HG03135 (cell line): ENCODE data around the gene PRPS1.
"Not testable (repeated sequence)": the region's sequence is repeated elsewhere in the genome, so short reads cannot be mapped to it uniquely, and the experiment has no call there.

Source experiments
- ATAC-seq: cut with Tn5 transposase; IDR thresholded peaks from one replicate; pipeline ENCODE4 v1.9.1; 2021; ENCODE audit warnings: mild to moderate bottlenecking, moderate library complexity; ENCODE audit not compliant: unreplicated experiment

Gene PRPS1

GRCh38 chrX:107627838-107628661, at the start of gene PRPS1:
Gene PRPS1, plus strand, starts transcription at chrX:107628510. Its CDS starts 119 bp downstream, at chrX:107628629.
- ATAC-seq: peak; percentile 100

- ATAC-seq: no peak
Measured at GRCh38 chrX:107579956-107580355, 48.4 kb upstream of the PRPS1 start.

- ATAC-seq: no peak
Measured at GRCh38 chrX:107581923-107582322, 46.4 kb upstream of the PRPS1 start.

GRCh38 chrX:107589243-107589642, 39.1 kb upstream of the PRPS1 start:
- ATAC-seq: no peak

- ATAC-seq: no peak
Measured at GRCh38 chrX:107596651-107597050, 31.7 kb upstream of the PRPS1 start.

GRCh38 chrX:107597264-107597663, 31.0 kb upstream of the PRPS1 start:
- ATAC-seq: no peak

GRCh38 chrX:107597791-107598190, 30.5 kb upstream of the PRPS1 start:
- no peak for ATAC-seq

GRCh38 chrX:107599450-107599861, 28.9 kb upstream of the PRPS1 start:
- ATAC-seq: no peak

GRCh38 chrX:107600366-107600765, 27.9 kb upstream of the PRPS1 start:
- ATAC-seq: no peak

GRCh38 chrX:107601326-107601725, 27.0 kb upstream of the PRPS1 start:
- ATAC-seq: no peak

- no peak for ATAC-seq
Measured at GRCh38 chrX:107601759-107602158, 26.6 kb upstream of the PRPS1 start.

- ATAC-seq: no peak
Measured at GRCh38 chrX:107602694-107603239, 25.5 kb upstream of the PRPS1 start.

- ATAC-seq: no peak
Measured at GRCh38 chrX:107603429-107604159, 24.7 kb upstream of the PRPS1 start.

GRCh38 chrX:107609061-107609460, 19.2 kb upstream of the PRPS1 start:
- not testable (repeated sequence) for ATAC-seq

GRCh38 chrX:107610667-107611066, 17.6 kb upstream of the PRPS1 start:
- ATAC-seq: no peak

GRCh38 chrX:107619885-107620322, 8.4 kb upstream of the PRPS1 start:
- no peak for ATAC-seq

- no peak for ATAC-seq
Measured at GRCh38 chrX:107624893-107625292, 3.4 kb upstream of the PRPS1 start.

- no peak for ATAC-seq
Measured at GRCh38 chrX:107625739-107626138, 2.6 kb upstream of the PRPS1 start.

- ATAC-seq: no peak
Measured at GRCh38 chrX:107626481-107626880, 1.8 kb upstream of the PRPS1 start.

- no peak for ATAC-seq
Measured at GRCh38 chrX:107626916-107627315, 1.4 kb upstream of the PRPS1 start.

GRCh38 chrX:107628662-107629539, 591 bp downstream of the PRPS1 start:
- ATAC-seq: peak; percentile 43
